ENCODE results near the gene GIGYF2. TPM values are rescaled to one million over a fixed set of nuclear protein-coding genes. Genes with fewer than 3 reads are reported as not detected.

GIGYF2 gene
- total RNA-seq, 1 donor from 2014 or later, result 61.1 TPM

DNA sequence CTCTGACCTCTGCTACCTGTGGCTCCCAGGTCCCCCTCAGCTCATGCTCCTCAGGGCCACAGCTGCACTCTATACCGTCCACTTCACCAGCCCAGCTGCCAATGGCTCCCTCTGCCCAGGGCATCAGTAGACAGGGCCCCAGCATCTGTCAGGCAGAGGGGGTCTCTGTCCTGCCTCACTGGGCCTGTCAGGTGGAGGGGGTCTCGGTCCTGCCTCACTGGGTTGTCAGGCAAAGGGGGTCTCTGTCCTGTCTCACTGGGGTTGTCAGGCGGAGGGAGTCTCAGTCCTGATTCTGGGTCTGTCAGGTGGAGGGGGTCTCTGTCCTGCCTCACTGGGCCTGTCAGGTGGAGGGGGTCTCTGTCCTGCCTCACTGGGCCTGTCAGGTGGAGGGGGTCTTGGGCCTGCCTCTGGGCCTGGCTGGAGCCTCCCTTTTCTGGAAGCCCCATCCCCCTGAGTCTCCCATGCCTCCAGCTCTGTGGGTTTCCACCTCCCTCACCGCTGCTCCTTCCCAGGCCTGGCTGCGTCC lies 192.8 kb downstream of the GIGYF2 start:
- no peak overlapping the region for H3K27ac Mint-ChIP-seq (ENCODE audit: unreplicated experiment)
- H3K9me3 Mint-ChIP-seq (ENCODE audit: unreplicated experiment), result no peaks in the 10 kb centered on the region
- peaks cover 3% of the 10 kb centered on the region for H3K36me3 Mint-ChIP-seq (ENCODE audit: low read depth, unreplicated experiment)
- H3K4me3 Mint-ChIP-seq (ENCODE audit: unreplicated experiment), result no peak overlapping the region
- TF ChIP-seq, protein P1, sequence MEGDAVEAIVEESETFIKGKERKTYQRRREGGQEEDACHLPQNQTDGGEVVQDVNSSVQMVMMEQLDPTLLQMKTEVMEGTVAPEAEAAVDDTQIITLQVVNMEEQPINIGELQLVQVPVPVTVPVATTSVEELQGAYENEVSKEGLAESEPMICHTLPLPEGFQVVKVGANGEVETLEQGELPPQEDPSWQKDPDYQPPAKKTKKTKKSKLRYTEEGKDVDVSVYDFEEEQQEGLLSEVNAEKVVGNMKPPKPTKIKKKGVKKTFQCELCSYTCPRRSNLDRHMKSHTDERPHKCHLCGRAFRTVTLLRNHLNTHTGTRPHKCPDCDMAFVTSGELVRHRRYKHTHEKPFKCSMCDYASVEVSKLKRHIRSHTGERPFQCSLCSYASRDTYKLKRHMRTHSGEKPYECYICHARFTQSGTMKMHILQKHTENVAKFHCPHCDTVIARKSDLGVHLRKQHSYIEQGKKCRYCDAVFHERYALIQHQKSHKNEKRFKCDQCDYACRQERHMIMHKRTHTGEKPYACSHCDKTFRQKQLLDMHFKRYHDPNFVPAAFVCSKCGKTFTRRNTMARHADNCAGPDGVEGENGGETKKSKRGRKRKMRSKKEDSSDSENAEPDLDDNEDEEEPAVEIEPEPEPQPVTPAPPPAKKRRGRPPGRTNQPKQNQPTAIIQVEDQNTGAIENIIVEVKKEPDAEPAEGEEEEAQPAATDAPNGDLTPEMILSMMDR (IDR thresholded peaks at IDR 0.05; ENCODE audit: unreplicated experiment), result no peak
- DNase-seq (ENCODE audit: low spot score), result no peak
- H3K4me1 Mint-ChIP-seq (ENCODE audit: unreplicated experiment), result peaks cover 12% of the 10 kb centered on the region
- H3K27me3 Mint-ChIP-seq (ENCODE audit: unreplicated experiment), result peaks cover 10% of the 10 kb centered on the region

DNA sequence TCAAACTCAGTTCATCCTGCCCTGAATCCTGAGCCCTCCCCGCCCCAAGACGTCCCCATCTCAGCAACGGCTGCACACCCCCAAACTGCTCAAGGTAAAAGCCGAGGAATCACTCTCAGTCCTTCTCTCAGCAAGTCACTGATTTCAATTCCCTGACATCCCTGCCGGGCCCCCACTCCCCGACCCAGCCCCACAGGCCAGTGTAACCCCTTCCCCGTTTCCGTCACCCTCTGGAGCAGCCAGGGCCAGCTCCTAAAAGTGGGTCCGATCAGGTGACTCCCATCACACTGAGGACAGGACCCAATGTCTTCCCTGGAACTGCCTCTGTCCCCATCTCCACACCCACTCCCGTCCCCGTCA lies 193.4 kb downstream of the GIGYF2 start:
- TF ChIP-seq, protein P1 (IDR thresholded peaks at IDR 0.05; ENCODE audit: unreplicated experiment), result no peak
- Mint-ChIP-seq H3K36me3 (ENCODE audit: low read depth, unreplicated experiment) (peaks cover 3% of the 10 kb centered on the region), H3K4me3 (ENCODE audit: unreplicated experiment) (peak overlapping the region; percentile 18), H3K9me3 (ENCODE audit: unreplicated experiment) (no peaks in the 10 kb centered on the region), H3K27ac (ENCODE audit: unreplicated experiment) (no peak overlapping the region), H3K27me3 (ENCODE audit: unreplicated experiment) (peaks cover 10% of the 10 kb centered on the region), H3K4me1 (ENCODE audit: unreplicated experiment) (peaks cover 12% of the 10 kb centered on the region)
- DNase-seq (ENCODE audit: low spot score), result no peak

DNA sequence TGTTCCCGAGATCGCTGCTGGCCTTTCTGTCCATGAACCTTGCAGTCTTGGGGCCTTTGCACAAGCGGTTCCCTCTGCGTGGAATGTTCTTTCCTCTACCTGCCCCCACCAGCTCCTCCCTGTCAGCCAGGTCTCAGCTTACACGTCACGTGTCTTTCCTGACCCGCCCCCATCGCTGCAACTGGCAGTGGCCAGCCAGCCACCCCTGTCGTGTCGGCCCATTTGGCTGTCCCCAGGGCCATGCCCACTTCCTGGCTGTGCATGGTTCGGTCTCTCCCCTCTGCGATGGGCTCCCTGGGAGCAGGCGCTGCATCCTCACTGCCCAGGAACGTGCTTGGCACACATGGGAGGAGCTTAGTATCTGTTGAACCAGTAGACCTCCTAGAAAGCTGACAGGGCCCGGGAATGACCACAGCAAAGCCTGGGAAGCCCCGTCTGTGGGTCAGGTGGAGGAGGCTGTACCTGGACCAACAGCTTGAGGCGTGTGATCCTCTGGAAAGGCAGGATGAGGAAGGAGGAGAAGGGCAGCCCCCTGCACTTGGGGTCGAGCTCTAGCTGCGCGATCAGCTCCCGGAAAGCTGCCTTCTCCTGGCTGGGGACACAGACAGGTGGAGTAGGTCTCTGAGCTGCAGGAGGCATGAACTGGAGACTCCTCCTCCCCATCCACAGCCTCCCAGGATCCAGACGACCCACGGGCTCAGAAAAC lies 193.9 kb downstream of the GIGYF2 start:
- Mint-ChIP-seq H3K4me1 (ENCODE audit: unreplicated experiment) (peaks cover 12% of the 10 kb centered on the region), H3K4me3 (ENCODE audit: unreplicated experiment) (peak overlapping the region; percentile 18), H3K27ac (ENCODE audit: unreplicated experiment) (no peak overlapping the region), H3K36me3 (ENCODE audit: low read depth, unreplicated experiment) (peaks cover 3% of the 10 kb centered on the region), H3K9me3 (ENCODE audit: unreplicated experiment) (no peaks in the 10 kb centered on the region), H3K27me3 (ENCODE audit: unreplicated experiment) (peaks cover 10% of the 10 kb centered on the region)
- DNase-seq (ENCODE audit: low spot score), result no peak
- TF ChIP-seq, protein P1 (IDR thresholded peaks at IDR 0.05; ENCODE audit: unreplicated experiment), result no peak

DNA sequence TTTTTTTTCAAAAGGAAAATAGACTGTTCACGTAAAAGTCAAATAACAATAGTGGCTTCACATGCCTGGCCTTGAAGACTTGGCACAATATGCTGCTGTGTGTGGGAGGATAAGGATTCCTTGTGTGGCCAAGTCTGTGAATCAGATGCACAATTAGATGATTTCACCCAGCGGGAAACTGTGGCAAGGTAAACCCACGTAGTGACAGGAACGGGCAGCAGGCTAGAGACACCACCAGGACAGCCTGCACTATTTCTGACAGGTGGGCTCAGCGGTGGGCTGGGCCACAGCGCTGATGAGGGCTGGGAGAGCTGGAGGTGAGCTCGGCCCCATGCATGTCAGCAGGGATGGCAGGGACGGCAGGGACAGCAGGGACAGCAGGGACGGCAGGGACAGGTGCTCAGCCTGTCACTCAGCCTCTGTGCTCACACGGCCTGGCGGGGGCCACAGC lies 194.5 kb downstream of the GIGYF2 start:
- no peak for DNase-seq (ENCODE audit: low spot score)
- Mint-ChIP-seq H3K9me3 (ENCODE audit: unreplicated experiment) (no peaks in the 10 kb centered on the region), H3K4me3 (ENCODE audit: unreplicated experiment) (no peak overlapping the region), H3K36me3 (ENCODE audit: low read depth, unreplicated experiment) (peaks cover 3% of the 10 kb centered on the region), H3K27ac (ENCODE audit: unreplicated experiment) (no peak overlapping the region), H3K4me1 (ENCODE audit: unreplicated experiment) (peaks cover 12% of the 10 kb centered on the region), H3K27me3 (ENCODE audit: unreplicated experiment) (peaks cover 7% of the 10 kb centered on the region)
- TF ChIP-seq, protein P1 (IDR thresholded peaks at IDR 0.05; ENCODE audit: unreplicated experiment), result no peak

DNA sequence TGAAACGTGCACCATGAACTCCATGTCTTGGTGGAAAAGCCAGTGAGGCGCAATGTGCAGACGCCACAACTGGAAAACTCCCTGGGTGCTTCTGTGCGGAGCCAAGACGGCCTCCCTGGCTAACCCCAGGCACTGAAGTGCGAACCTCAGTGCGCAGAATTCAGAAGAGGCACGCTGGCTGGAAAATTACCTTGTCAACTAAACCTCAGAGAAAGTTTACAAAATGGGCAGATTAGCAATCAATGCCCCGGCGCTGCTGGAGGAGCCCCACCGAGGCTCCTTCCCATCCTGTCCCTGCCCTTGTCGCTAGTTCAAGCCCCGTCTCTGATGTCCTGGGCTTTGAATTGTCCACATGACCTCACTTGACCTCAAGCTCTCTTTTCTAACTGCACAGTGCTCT lies 195.1 kb downstream of the GIGYF2 start:
- H3K4me1 Mint-ChIP-seq (ENCODE audit: unreplicated experiment), result peaks cover 12% of the 10 kb centered on the region
- no peak for DNase-seq (ENCODE audit: low spot score)
- peak overlapping the region; percentile 9 for H3K27ac Mint-ChIP-seq (ENCODE audit: unreplicated experiment)
- TF ChIP-seq, protein P1 (IDR thresholded peaks at IDR 0.05; ENCODE audit: unreplicated experiment), result no peak
- peaks cover 3% of the 10 kb centered on the region for H3K36me3 Mint-ChIP-seq (ENCODE audit: low read depth, unreplicated experiment)
- H3K27me3 Mint-ChIP-seq (ENCODE audit: unreplicated experiment), result peaks cover 7% of the 10 kb centered on the region
- H3K9me3 Mint-ChIP-seq (ENCODE audit: unreplicated experiment), result no peaks in the 10 kb centered on the region
- no peak overlapping the region for H3K4me3 Mint-ChIP-seq (ENCODE audit: unreplicated experiment)
